Stomach (tissue), 9 donors: Measurements from ENCODE around the gene DZIP1L. TPM values are rescaled to one million over a fixed set of nuclear protein-coding genes. Genes with fewer than 3 reads are reported as not detected.

Source experiments
- DNase-seq, 2 donors: peaks; one replicate each; pipeline versions ENCODE4 v3.0.0 to v3.0.0-alpha.2; 2013 to 2019
- H3K27ac ChIP-seq, 5 donors: fragments of 200-600 bp in 4 of 5; sonication (generic) in 4 of 5; one replicate each; pipeline ENCODE4 v1.5.1; 2013 to 2019; ENCODE audit warnings: mild to moderate bottlenecking in 1 of 5, moderate library complexity in 1 of 5
- H3K27me3 ChIP-seq, 3 donors: fragments of 200-600 bp; sonication (generic); one replicate each; pipeline ENCODE4 v1.5.1; 2017 to 2019; ENCODE audit warnings: mixed run types in 1 of 3
- H3K36me3 ChIP-seq, 4 donors: fragments of 200-600 bp; sonication (generic); 1 replicate in 3 of 4; 2 replicates in 1 of 4; pipeline ENCODE4 v1.5.1; 2016 to 2019
- H3K4me1 ChIP-seq, 4 donors: fragments of 200-600 bp; sonication (generic); one replicate each; pipeline ENCODE4 v1.5.1; 2016 to 2019
- H3K4me3 ChIP-seq, 4 donors: fragments of 200-600 bp; sonication (generic) in 3 of 4; one replicate each; pipeline ENCODE4 v1.5.1; 2016 to 2019; ENCODE audit warnings: mild to moderate bottlenecking in 1 of 4
- H3K9me3 ChIP-seq, 4 donors: fragments of 200-600 bp; sonication (generic); one replicate each; pipeline ENCODE4 v1.5.1; 2016 to 2019
- EP300 ChIP-seq: sonication (generic); formaldehyde crosslinking; IDR thresholded peaks from one replicate; pipeline ENCODE4 v1.6.1; 2017; ENCODE audit warnings: antibody characterized with exemption
- POLR2A ChIP-seq, 4 donors: fragments of 450-650 bp; IDR thresholded peaks; one replicate each; pipeline ENCODE4 v1.6.1; 2016; ENCODE audit warnings: antibody characterized with exemption in 4 of 4, control low read depth in 2 of 4, mild to moderate bottlenecking in 1 of 4, moderate library complexity in 1 of 4
- POLR2AphosphoS5 ChIP-seq, 3 donors: sonication (generic); formaldehyde crosslinking; IDR thresholded peaks; one replicate each; pipeline ENCODE4 v1.6.1; 2016; ENCODE audit warnings: antibody characterized with exemption in 3 of 3
- WGBS, 5 donors: extraction: QIAGEN DNeasy Blood & Tissue Kit in 3 of 5; methylation state at CpG; one replicate each; pipeline versions ENCODE4 v1.1.5 to v1.1.7; 2013 to 2018; 5-methylcytosine and 5-hydroxymethylcytosine counted together
- intact Hi-C: fragments of 100-400 bp; cut with DNase I; formaldehyde crosslinking; loops from one replicate; pipeline ENCODE4 v1.15.1; 2023; ENCODE audit warnings: low total_unique reads
- polyA plus RNA-seq, 3 donors: library from polyadenylated mRNA; stranded (reverse); fragments of 200-250 nt; gene quantifications; one replicate each; pipeline ENCODE4 v1.2.3, GENCODE V29; 2013
- total RNA-seq, 5 donors: library from RNA; depleted of rRNA; stranded (reverse); fragments of >200 nt; gene quantifications; one replicate each; pipeline versions ENCODE4 v1.1.0 to v1.2.3, GENCODE V29; 2014 to 2016
- TF ChIP-seq, protein P1 (sequence below), 7 experiments: fragments of 450-650 bp in 4 of 7; fragments of 200-600 bp in 3 of 7; sonication (generic) in 3 of 7; IDR thresholded peaks; one replicate each; pipeline ENCODE4 v1.5.1; 2016 to 2019; ENCODE audit warnings: antibody characterized with exemption in 7 of 7, control low read depth in 2 of 7, mild to moderate bottlenecking in 1 of 7
- donor health status: healthy with polysubstance abuse.
- donor health status: Bipolar disorder and iron deficiency.
- donor health status: healthy.

The DZIP1L gene
- total and polyA plus RNA-seq, 8 donors = 0.29 to 41.9 (median 5.9) TPM

DNA sequence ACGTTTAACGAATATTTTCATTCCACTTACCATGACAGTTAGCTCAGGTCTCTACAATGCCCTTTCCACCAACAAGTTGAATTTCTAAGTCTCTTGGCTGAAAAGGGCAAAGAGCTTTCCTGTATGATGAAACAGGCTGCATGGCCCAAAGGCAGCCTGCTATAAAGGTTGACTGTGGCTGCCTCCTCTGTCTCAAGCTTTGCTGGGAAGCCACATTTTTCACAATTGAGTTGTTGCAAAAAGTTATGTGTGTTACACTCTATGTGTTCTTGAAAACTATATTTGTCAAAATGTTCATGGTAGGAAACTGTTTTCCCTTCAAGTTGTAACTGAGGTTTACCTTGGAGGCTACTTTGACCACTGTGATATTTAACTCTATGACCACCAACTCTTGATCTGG lies 49.5 kb downstream of the DZIP1L start:
- no peak for DNase-seq
- no peak overlapping the region for H3K4me3 ChIP-seq
- WGBS, 5 donors = 72 to 90% (median 80%) methylated on average over 2 of the region's 2 CpGs
- no peaks in the 10 kb centered on the region for H3K9me3 ChIP-seq
- TF ChIP-seq POLR2A (IDR thresholded peaks at IDR 0.05) = no peak
- no peak for TF ChIP-seq POLR2AphosphoS5 (IDR thresholded peaks at IDR 0.05)
- TF ChIP-seq EP300 = no peak
- TF ChIP-seq, protein P1, sequence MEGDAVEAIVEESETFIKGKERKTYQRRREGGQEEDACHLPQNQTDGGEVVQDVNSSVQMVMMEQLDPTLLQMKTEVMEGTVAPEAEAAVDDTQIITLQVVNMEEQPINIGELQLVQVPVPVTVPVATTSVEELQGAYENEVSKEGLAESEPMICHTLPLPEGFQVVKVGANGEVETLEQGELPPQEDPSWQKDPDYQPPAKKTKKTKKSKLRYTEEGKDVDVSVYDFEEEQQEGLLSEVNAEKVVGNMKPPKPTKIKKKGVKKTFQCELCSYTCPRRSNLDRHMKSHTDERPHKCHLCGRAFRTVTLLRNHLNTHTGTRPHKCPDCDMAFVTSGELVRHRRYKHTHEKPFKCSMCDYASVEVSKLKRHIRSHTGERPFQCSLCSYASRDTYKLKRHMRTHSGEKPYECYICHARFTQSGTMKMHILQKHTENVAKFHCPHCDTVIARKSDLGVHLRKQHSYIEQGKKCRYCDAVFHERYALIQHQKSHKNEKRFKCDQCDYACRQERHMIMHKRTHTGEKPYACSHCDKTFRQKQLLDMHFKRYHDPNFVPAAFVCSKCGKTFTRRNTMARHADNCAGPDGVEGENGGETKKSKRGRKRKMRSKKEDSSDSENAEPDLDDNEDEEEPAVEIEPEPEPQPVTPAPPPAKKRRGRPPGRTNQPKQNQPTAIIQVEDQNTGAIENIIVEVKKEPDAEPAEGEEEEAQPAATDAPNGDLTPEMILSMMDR (IDR thresholded peaks at IDR 0.05) = no peak
- peaks cover 16 to 75% (median 70%) of the 10 kb centered on the region in 4 donors for H3K36me3 ChIP-seq
- H3K27me3 ChIP-seq = no peaks in the 10 kb centered on the region
- intact Hi-C loops = loop anchor here (5.0 kb wide), 1 partner anchor 51 kb away; the partner anchor contains the start of gene DZIP1L
- peaks cover 0 to 3% (median 0%) of the 10 kb centered on the region in 4 donors for H3K4me1 ChIP-seq
- H3K27ac ChIP-seq = no peak overlapping the region

- 70 to 97% (median 71%) methylated on average over 4 of the region's 4 CpGs for WGBS, 5 donors
- Histone ChIP-seq H3K27me3 (no peaks in the 10 kb centered on the region), H3K27ac (no peak overlapping the region), H3K9me3 (no peaks in the 10 kb centered on the region), H3K4me3 (no peak overlapping the region), H3K36me3 (peaks cover 16 to 70% (median 64%) of the 10 kb centered on the region in 4 donors), H3K4me1 (peaks cover 0 to under 1% (median 0%) of the 10 kb centered on the region in 4 donors)
- no peak for TF ChIP-seq EP300
- no peak for TF ChIP-seq POLR2A (IDR thresholded peaks at IDR 0.05)
- TF ChIP-seq, protein P1 (IDR thresholded peaks at IDR 0.05) = no peak
- TF ChIP-seq POLR2AphosphoS5 (IDR thresholded peaks at IDR 0.05) = no peak
- intact Hi-C loops = no loop called here
- DNase-seq = no peak
Measured at GRCh38 chr3:138063416-138063815, 52.0 kb downstream of the DZIP1L start.

DNA sequence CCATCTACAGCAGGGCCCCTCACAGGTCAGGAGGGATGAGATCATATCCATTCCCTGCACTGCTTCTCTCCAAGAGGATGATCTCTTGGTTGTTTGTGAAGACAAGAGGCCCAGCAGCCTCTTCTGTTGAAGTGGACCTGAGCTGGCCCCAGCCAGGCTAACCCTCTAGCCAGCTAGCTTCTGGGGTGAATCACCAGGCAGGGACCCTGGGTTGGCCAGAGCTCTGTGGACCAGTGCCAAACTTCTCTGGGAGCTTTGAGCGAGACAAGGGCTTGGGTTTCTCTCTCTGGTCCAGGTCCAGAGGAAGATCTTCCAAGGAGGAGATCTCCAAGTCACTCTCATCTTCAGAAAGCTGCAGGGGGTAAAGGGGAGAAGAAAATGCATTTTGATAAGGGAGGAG lies 52.8 kb downstream of the DZIP1L start:
- no peaks in the 10 kb centered on the region for H3K4me1 ChIP-seq
- no peaks in the 10 kb centered on the region for H3K9me3 ChIP-seq
- no peak for DNase-seq
- no peak overlapping the region for H3K27ac ChIP-seq
- H3K36me3 ChIP-seq = peaks cover 10 to 64% (median 57%) of the 10 kb centered on the region in 4 donors
- H3K4me3 ChIP-seq = no peak overlapping the region
- no peaks in the 10 kb centered on the region for H3K27me3 ChIP-seq
- intact Hi-C loops = no loop called here
- WGBS, 5 donors = 43 to 57% (median 50%) methylated on average over 1 of the region's 1 CpG
- TF ChIP-seq, protein P1 (IDR thresholded peaks at IDR 0.05) = no peak
- no peak for TF ChIP-seq POLR2AphosphoS5 (IDR thresholded peaks at IDR 0.05)
- TF ChIP-seq EP300 = no peak
- no peak for TF ChIP-seq POLR2A (IDR thresholded peaks at IDR 0.05)

DNA sequence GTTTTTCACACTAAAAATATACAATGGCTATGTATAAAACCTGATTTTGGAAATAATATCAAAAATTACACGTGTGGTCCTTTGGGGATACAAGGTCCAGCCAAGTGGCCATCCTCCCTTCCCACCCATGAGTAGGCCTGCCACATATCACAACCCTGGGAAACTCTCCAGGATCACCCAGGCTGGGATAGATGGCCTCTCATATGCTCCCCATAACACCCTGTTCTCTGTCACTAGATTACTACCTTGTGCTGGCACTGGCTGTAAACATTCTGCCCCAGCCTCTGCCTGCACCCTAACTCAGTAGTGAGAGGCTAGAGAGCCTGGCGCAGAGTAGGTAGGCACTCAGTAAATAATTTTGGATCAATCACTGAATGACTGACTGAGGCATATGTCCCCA lies 53.4 kb downstream of the DZIP1L start:
- intact Hi-C loops = no loop called here
- Histone ChIP-seq H3K9me3 (no peaks in the 10 kb centered on the region), H3K36me3 (peaks cover 6 to 58% (median 52%) of the 10 kb centered on the region in 4 donors), H3K27ac (no peak overlapping the region), H3K27me3 (no peaks in the 10 kb centered on the region), H3K4me3 (no peak overlapping the region), H3K4me1 (no peaks in the 10 kb centered on the region)
- no peak for DNase-seq
- WGBS, 5 donors = 78 to 98% (median 86%) methylated on average over 2 of the region's 2 CpGs
- TF ChIP-seq POLR2A (IDR thresholded peaks at IDR 0.05) = no peak
- no peak for TF ChIP-seq EP300
- TF ChIP-seq POLR2AphosphoS5 (IDR thresholded peaks at IDR 0.05) = no peak
- TF ChIP-seq, protein P1 (IDR thresholded peaks at IDR 0.05) = no peak
